HepG2 (cell line): Measurements from ENCODE around the gene KDM4B.

Experiments used
- SNAI1 ChIP-seq: sonication (generic); formaldehyde crosslinking; IDR thresholded peaks from 2 replicates; pipeline ENCODE4 v1.5.0; 2020; ENCODE audit warnings: mild to moderate bottlenecking, missing genetic modification reagents, borderline replicate concordance
- U2AF2 ChIP-seq: fragments of 200-400 bp; formaldehyde crosslinking; IDR thresholded peaks from 2 replicates; pipeline ENCODE4 v1.6.1; 2017; ENCODE audit warnings: low read depth, mild to moderate bottlenecking, low read length
- ZNF660 ChIP-seq: sonication (generic); formaldehyde crosslinking; IDR thresholded peaks from 2 replicates; pipeline ENCODE4 v1.5.1; 2020; ENCODE audit warnings: mild to moderate bottlenecking, low read depth, missing genetic modification reagents, borderline replicate concordance

DNA sequence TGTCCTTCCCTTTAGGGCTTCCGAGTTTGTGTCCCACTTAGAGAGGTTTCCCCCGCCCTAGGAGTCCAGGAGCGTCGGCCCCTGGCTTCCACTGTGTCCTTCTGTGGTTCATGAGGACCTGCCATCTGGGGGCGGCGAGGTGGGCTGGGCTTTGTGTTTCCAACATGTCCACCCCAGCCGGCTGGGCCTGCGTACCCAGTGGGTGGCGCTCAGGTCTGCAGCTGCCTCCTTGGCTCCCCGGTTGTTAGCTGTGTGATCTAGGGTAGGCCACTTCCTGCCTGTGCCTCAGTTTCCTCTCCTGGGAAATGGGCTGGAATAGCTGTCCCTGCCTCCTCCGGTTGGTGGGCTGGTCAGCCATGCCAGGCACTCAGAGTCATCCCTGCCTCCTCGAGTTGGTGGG lies 28.4 kb downstream of the KDM4B start:
- TF ChIP-seq ZNF660 (CRISPR knock-in tag) (no peak), U2AF2 (no peak), SNAI1 (CRISPR knock-in tag) (no peak)
